ENCODE results near the gene SUMO4. TPM values are rescaled to one million over a fixed set of nuclear protein-coding genes. Genes with fewer than 3 reads are reported as not detected.

Gene SUMO4
- total and polyA plus RNA-seq, 10 of the 15 experiments (the other 5 are each of a cell fraction or from before 2014, with no cell fraction given) = 0.07 to 5.3 (median 1.0) TPM; not detected in 1

DNA sequence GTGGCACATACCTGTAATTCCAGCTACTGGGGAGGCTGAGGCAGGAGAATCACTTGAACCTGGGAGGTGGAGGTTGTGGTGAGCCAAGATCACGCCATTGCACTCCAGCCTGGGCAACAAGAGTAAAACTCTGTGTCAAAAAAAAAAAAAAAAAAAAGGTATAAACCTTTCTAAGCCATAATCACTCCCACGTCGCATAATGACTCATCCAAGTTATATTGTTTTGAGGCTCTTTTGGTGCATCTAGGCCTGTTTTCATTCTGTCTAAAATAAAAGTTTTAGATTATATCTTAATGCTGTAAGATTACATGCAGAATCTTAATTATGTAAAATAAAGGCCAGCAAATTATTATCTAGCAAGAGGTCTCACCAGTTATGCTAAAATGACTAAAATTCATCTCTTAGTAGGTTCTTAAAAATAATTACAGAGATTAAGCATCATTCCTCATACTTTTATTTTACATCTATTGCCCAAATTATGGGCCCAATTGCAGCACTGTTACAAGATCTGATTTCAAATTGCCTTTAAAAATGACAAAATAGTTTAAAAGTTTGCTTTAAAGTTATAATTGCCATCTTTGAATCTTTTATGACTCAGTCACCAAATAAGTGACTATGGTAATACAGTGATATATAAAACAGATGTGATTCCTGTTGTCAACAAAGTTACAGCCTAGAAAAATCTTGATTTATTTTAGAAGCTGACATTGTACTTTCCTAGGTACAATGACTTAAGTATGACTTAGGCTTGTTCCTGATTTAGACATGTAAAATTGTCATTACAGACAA is 10.4 kb upstream of the SUMO4 start (continued):
- TF ChIP-seq, protein P1, sequence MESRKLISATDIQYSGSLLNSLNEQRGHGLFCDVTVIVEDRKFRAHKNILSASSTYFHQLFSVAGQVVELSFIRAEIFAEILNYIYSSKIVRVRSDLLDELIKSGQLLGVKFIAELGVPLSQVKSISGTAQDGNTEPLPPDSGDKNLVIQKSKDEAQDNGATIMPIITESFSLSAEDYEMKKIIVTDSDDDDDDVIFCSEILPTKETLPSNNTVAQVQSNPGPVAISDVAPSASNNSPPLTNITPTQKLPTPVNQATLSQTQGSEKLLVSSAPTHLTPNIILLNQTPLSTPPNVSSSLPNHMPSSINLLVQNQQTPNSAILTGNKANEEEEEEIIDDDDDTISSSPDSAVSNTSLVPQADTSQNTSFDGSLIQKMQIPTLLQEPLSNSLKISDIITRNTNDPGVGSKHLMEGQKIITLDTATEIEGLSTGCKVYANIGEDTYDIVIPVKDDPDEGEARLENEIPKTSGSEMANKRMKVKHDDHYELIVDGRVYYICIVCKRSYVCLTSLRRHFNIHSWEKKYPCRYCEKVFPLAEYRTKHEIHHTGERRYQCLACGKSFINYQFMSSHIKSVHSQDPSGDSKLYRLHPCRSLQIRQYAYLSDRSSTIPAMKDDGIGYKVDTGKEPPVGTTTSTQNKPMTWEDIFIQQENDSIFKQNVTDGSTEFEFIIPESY (IDR thresholded peaks at IDR 0.05) = no peak
- no peak for TF ChIP-seq NR2C1 (IDR thresholded peaks at IDR 0.05)
- no peak for TF ChIP-seq HDAC2 (IDR thresholded peaks at IDR 0.05)
- no peak for TF ChIP-seq HSF1 (IDR thresholded peaks at IDR 0.05; ENCODE audit: low read depth, low read length)
- no peak for TF ChIP-seq CHD2 (IDR thresholded peaks at IDR 0.05; ENCODE audit: borderline replicate concordance, low read depth, low read length)
- TF ChIP-seq IKZF2 (IDR thresholded peaks at IDR 0.05) = no peak
- TF ChIP-seq NR2C2 (IDR thresholded peaks at IDR 0.05; ENCODE audit: borderline replicate concordance, control insufficient read depth, insufficient read length, low read depth) = no peak

DNA sequence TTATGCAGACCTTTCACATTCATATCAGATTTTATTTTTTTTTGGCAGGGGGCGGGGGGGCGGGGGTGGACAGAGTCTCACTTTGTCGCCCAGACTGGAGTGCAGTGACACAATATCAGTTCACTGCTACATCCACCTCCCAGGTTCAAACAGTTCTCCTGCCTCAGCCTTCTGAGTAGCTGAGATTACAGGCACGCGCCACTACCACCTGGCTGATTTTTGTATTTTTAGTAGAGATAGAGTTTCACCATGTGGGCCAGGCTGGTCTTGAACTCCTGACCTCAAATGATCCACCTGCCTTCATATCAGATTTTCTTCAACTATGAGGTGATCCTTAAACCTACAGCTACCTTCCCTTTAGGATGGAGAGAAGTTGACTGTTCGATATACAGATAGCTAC is 8.0 kb upstream of the SUMO4 start:
- SMC1A ChIA-PET (ENCODE audit: uncharacterized antibody, unreplicated experiment) = interaction anchor here (0.6 to 3.7 kb wide), 25 partner anchors 8 to 312 kb away, joined by 3 to 22 read pairs (median 5); no protein-coding TSS in a partner anchor
- peak; percentile 49; the same call in 1 of the 2 replicates for TF ChIP-seq NR2F1 (conservative IDR thresholded peaks at IDR 0.05)
- TF ChIP-seq, protein P2, sequence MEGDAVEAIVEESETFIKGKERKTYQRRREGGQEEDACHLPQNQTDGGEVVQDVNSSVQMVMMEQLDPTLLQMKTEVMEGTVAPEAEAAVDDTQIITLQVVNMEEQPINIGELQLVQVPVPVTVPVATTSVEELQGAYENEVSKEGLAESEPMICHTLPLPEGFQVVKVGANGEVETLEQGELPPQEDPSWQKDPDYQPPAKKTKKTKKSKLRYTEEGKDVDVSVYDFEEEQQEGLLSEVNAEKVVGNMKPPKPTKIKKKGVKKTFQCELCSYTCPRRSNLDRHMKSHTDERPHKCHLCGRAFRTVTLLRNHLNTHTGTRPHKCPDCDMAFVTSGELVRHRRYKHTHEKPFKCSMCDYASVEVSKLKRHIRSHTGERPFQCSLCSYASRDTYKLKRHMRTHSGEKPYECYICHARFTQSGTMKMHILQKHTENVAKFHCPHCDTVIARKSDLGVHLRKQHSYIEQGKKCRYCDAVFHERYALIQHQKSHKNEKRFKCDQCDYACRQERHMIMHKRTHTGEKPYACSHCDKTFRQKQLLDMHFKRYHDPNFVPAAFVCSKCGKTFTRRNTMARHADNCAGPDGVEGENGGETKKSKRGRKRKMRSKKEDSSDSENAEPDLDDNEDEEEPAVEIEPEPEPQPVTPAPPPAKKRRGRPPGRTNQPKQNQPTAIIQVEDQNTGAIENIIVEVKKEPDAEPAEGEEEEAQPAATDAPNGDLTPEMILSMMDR (IDR thresholded peaks at IDR 0.05 in 2 of 3, conservative IDR thresholded peaks at IDR 0.05 in 1 of 3; ENCODE audit: control insufficient read depth in 2 of 3, extremely low read depth in 1 of 3, insufficient read depth in 1 of 3, low read depth in 3 of 3, low read length in 3 of 3) = no peak
- no peak for FAIRE-seq
- ATAC-seq = peak; percentile 38
- Histone ChIP-seq H3K27ac (ENCODE audit: control insufficient read depth, insufficient read depth) (no peak overlapping the region), H3K4me1 (ENCODE audit: control insufficient read depth, insufficient read depth, low read length) (no peaks in the 10 kb centered on the region), H3K27me3 (replicated peaks in 1 of 2; ENCODE audit: control insufficient read depth in 2 of 2, insufficient read depth in 2 of 2, low read length in 1 of 2) (no peaks in the 10 kb centered on the region), H3K36me3 (ENCODE audit: control insufficient read depth in 2 of 2, insufficient read depth in 2 of 2, low read length in 1 of 2) (peaks cover 0 to 19% of the 10 kb centered on the region in 2 experiments; a peak in 3 of 4 replicates), H4K20me1 (ENCODE audit: control insufficient read depth, insufficient read depth) (no peaks in the 10 kb centered on the region), H3K9ac (ENCODE audit: control insufficient read depth, insufficient read depth, low read length) (no peak overlapping the region), H3K4me3 (no peak overlapping the region), H2AFZ (ENCODE audit: control insufficient read depth, low read depth, low read length) (no peak overlapping the region), H3K4me2 (ENCODE audit: control insufficient read depth, insufficient read depth) (no peak overlapping the region), H3K9me3 (replicated peaks; ENCODE audit: control insufficient read depth, insufficient read depth, low read length) (peaks cover 9% of the 10 kb centered on the region), H3K79me2 (ENCODE audit: control insufficient read depth, insufficient read depth, low read length) (peaks cover 14% of the 10 kb centered on the region)
- CTCF ChIA-PET = interaction anchor here (1.0 to 2.0 kb wide), 4 partner anchors 9 to 125 kb away, joined by 3 to 6 read pairs (median 4); no protein-coding TSS in a partner anchor
- DNase-seq (ENCODE audit: low read depth, low spot score) = no peak
- POLR2A ChIA-PET = interaction anchor here (0.6 to 1.3 kb wide), 3 partner anchors 47 to 324 kb away, joined by 3 to 4 read pairs (median 3); no protein-coding TSS in a partner anchor
- no TSS peak for BruUV-seq (replicated peaks)
- RAD21 ChIA-PET (ENCODE audit: unreplicated experiment) = interaction anchor here (0.6 to 2.0 kb wide), 18 partner anchors 9 to 331 kb away, joined by 3 to 9 read pairs (median 4); partner anchors contain the start of gene TAB2
- intact Hi-C loops (cut with micrococcal nuclease; ENCODE audit: unreplicated experiment) = loop anchor here (5.0 kb wide), 1 partner anchor 70 kb away; no protein-coding TSS in a partner anchor
- in situ Hi-C loops (cut with MboI) = no loop called here
- WGBS (ENCODE audit: insufficient coverage, insufficient replicate concordance, low lambda C conversion rate, missing lambda C conversion rate) = 98% methylated on average over 4 of the region's 6 CpGs
